HL-60 (cell line): ENCODE results near the gene TRPM2.

Experiments
- CTCF ChIP-seq: IDR thresholded peaks from one replicate; pipeline ENCODE4 v1.5.1; 2011; ENCODE audit warnings: low read length, control low read depth, inconsistent platforms; ENCODE audit not compliant: insufficient read depth
- POLR2AphosphoS5 ChIP-seq: IDR thresholded peaks from 2 replicates; pipeline ENCODE4 v1.6.1; 2012; ENCODE audit warnings: low read depth
- REST ChIP-seq: IDR thresholded peaks from 2 replicates; pipeline ENCODE4 v1.6.1; 2012; ENCODE audit warnings: low read depth; ENCODE audit not compliant: insufficient replicate concordance

DNA sequence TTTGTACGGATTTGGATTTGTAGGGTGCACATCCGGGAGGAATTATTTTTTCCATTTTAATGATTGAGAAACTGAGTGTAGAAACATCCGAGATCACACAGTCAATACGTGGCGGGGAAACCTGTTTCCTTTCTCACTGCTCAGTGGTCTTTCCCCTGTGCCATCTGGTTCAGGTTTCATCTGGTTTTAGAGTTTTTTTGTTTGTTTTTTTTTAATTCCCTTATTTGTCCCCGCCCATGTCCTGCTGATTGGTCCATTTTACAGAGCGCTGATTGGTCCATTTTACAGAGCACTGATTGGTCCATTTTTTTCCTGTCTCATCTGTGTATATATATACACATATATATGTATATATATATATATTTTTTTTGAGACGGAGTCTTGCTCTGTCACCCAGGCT lies 6.0 kb downstream of the TRPM2 start:
- TF ChIP-seq CTCF: no peak
- TF ChIP-seq REST: no peak
- TF ChIP-seq POLR2AphosphoS5: no peak
